Islet precursor cell (in vitro differentiated cells): ENCODE data around the gene IL17F.

Experiments used
- DNase-seq: peaks from one replicate; pipeline ENCODE4 v3.0.0-alpha.2; 2018

IL17F gene

DNA sequence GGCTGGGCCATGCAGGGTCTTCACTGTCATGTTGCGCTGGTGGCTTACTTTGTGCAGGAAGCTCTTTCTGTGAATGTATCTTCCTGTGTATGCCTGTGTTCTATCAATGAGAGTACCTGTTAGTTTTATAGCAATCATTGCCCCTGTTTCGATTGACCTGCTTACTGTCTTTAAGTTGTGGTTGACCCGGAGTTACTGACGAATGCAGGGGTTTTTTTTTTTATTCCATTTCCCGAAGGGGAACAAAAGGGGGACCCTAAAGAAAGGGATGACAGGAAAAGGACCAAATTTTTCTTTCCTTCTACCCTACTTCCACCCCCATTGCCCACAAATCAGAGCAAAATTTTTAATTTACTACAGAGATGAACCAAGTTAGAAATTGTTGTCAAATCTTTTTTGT is at the start of gene IL17F:
TSS of gene IL17F (minus strand) at position 101 of the 400 bp plus-strand sequence. CDS start at position 30, 71 bp downstream.
- DNase-seq = no peak

DNA sequence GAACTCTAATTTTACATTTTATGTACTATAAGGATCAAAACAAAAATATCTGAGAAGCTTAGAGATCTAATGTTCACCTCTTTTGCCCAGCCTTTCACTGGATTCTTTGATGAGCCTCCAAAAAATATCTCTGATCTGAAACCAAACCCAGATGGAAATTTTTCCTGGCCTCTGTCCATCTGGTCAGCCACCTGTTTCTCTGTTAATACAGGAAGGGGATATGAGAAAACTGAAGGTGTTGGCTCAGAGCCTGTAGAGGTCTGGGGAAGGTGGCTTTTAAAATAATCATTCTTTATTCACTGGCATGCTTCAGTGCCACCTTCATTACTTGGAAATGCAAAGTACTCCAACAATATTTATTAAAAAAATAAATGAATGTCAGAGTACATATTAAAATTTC is 48.8 kb upstream of the IL17F start:
- no peak for DNase-seq

DNA sequence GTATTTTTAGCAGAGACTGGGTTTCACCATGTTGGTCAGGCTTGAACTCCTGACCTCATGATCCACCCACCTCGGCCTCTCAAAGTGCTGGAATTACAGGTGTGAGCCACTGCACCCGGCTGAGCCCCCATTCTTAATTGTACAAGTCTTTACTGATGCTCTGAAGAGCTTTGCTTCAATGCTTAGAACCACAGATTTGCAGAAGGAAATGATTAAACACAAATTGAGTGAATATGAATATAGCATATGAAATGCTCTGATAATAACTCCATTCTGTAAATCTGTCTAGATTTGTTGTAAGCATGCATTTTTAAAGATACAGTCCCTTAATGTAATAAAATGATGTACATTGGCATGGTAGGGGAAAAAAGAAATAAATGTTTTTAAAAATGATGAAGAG is 44.5 kb upstream of the IL17F start:
- DNase-seq = no peak

DNA sequence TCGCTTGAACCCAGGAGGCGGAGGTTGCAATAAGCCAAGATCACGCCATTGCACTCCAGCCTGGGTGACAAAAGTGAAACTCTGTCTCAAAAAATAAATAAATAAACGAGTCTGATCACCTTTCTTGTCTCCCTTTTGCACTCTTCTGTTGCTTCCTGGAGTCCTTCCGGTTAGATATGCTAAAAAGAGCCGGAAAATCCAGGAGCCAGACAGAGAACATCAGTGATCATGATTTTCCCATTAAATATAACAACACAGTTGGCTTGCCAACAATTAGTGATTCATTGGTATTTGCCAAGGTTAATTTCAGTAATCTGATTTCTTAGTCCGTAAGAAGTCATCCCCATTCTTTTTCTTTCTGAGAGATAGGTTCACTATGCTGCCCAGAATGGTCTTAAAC is 43.9 kb upstream of the IL17F start:
- no peak for DNase-seq

DNA sequence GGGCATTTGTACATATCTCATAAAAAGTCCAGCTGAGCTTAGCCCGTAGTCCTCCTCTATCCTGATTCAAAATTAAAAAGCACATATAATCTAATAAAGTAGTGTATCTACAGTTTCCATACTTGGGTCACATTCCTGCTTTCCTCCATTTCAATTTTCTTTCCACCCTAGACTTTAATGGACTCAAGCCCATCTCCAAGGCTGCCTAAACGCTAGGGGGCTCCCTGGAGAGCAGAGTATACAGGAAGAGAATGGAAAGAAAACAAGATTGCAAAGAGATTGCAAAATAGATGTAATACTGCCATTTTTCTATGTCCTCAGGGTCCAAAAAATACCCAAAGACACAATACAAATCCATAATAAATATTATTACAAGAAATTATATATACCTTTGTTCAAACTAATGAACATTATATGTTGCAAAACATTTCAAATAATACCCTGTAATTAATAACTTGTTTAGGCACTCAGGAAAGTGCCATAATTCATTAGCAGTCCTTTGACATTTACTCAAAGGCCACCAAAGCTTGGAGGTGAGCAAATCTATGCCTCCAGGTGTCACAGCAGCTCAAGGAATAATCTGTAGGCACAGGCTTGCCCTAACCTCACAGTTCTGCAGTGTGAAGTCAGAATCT is 42.6 kb upstream of the IL17F start:
- DNase-seq = peak; percentile 79

DNA sequence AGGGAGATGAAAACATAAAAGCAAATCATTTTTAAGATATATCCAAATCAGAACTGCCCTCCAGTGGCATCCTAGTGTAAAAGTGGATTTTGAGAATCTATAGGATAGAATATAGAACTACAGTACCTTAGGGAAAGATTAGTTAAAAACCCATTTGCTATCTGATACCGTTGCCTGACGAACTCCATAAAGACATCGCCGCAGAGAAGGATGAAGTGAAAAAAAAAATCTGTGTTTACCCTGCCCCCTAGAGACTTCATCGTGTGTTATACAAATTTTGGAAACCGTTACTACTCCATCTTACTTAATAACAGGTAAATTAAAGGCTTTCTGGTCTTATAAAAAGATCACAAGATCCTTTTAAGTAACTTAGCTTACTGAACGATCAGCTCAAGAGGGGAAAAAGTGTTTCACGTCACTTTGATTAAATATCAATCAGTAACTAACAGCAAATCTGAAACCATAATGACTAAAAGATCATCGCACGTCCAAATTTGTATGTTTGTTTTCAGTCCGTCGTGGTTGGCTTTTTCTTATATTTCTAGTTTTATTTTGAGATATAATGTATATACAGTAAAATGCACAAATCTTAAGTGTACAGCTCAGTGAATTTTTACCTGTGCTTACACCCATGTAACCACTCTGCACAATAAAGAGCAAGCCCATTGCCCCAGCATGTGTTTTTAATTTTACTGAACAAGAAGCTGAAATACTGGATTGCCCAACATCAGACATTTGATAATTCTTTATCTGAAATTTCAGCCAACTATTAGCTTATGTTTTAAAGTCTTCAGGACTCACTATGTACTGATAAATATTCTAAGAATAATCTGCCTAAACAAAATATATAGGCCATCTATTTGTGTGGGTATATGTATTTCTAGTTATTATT is 41.1 kb upstream of the IL17F start:
- DNase-seq = no peak

DNA sequence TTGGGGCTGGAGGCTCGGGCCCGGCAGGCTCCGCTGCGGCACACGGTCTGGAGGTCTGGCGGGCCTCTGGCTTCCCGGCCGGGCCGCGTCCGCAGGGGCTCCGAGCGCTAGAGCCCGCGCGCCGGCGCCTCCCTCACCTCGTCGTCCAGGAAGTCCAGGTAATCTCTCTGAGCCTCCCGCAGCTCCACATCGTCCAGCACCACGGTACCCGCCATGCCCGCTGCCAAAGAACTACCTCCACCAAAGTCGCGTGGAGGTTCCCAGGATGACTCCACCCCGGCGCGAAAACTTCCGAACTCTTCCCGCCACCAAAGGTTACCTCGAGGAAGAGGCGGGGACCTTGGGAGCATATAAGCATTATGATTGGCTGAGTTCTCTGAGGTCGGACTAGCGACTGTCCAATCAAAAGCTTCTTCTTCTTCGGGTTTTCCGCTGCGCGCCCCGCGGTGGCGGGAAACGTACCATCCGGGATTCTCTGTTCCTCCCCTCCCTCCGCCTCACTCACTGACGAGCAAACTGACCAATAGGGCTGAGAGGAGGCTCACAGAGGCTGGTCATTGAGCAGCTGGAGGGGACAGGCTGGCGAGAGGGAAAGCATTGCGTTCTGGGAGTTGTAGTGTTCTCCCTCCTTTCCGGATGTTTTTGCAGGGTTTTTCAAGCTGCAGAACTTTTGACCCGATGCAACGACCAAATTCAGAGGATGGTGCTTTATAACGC is 40.3 kb upstream of the IL17F start, which contains the start of gene MCM3:
TSS of gene MCM3 (minus strand) at position 283 of the 717 bp plus-strand sequence. CDS start at position 215, 68 bp downstream.
- peak; percentile 100 for DNase-seq

DNA sequence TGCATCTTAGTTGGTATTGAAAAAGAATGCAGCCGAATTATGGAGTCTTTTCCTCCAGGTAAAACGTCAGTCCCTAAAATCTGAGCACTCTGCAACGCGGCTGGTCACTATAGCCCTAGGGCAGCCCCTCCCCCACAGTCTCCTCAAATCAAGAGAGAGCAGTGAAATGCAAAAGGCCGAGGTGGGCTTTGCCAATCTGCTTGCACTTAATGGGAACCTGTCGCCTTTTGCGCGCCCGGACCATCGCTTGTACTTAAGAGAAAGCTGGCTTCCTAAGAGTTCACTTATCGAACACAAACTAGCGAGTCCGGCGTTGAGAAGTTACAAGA is 39.8 kb upstream of the IL17F start:
- peak; percentile 89 for DNase-seq

DNA sequence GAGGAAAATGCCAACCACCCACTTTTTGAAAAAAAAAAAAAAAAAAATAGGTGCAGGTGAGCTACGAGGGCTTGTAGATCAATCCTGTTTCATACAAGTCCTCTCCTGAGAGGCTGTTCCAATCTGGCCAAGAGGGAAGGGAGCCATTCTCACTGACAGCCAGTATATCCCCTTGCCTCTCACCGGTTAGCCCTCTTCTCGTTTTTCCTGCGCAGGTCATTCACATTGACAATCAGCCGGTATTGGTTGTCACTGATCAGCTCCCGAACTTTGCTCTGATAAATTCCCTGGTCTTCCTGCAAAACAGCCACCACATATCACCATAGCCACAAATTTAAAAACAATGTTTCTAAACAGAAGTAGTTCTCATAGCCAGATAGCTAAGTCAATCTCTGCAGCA is 38.8 kb upstream of the IL17F start:
- DNase-seq = no peak

DNA sequence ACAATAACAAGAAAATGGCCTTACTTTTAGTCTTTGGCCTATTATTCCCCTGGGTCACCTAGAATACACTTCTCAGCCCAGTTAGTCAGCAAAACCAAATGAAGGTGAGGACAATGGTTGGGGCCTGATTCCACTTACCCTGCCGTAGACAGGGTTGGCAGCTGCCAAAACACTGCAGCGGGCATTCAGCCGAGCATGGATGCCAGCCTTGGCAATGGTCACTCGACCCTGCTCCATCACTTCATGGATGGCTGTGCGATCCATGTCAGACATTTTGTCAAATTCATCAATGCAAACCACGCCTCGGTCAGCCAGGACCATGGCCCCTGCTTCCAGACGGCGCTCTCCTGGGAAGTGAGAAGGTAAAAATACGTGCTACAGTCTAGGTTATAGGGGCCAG is 31.8 kb upstream of the IL17F start:
- DNase-seq = no peak

DNA sequence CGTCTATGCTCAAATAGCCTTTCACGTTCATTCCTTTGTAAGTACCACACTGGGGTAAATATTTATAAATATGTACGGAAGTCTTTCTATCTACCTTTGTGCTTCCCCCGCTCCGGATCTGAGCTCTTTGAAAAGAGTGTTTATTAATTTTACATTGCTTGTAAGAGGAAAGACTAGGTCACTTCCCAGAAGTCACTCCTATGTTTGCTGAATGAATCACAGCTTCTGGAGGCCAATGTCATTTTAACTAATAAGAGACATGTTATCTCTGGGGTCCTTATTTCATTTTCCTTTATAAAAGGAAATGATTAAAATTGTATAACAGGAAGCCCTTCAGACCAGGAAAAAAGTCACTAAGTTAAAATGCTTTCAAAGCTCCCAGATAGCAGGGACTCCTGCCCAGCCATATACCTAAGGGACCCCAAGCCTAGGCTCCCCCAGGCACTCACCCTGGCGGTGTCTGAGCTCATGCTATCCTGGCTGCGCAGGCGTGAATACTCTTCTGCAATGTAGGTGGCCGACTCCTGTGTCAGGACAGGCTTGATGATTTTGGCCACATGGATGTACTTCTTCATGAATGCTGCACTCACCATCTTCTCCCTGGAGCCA is 27.7 kb upstream of the IL17F start:
- DNase-seq = no peak

DNA sequence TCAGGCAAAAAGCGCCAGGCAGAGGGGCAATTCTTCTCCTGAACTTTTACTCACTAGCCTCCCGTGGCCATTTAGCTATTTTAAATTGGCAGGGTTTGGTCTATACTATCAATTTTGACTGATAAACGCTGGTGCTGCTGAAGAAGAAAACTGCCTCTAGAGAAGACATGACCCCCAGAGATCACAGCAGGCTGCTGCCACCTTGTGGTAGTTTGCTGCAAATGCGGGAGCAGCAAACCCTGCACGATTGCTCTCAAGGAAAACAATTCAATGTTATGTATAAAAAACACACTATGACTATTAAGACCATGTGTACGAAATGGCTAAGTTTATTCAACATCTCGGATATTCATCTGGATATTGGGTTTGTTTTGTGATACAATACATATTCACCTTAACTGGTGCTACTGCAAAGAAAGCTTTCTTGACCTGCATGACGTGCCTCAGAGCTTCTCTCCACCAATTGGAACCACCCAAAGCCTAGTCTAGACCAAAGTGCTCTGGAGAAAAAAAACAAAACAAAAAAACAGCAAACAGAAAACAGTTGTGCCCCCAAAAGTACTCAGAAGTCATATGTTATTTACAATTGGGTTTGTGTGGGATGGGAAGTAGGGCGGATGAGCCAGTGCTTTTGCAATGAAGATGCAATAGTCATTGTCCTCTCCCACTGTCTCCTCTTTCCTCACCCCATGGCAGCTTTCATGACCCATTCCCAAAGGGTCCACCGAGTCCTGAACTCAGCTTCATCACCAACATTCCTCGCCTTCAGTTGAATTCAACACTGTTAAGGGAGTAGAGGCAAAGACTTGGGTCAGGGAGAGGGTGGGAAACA is 19.6 kb upstream of the IL17F start:
- peak; percentile 80 for DNase-seq

DNA sequence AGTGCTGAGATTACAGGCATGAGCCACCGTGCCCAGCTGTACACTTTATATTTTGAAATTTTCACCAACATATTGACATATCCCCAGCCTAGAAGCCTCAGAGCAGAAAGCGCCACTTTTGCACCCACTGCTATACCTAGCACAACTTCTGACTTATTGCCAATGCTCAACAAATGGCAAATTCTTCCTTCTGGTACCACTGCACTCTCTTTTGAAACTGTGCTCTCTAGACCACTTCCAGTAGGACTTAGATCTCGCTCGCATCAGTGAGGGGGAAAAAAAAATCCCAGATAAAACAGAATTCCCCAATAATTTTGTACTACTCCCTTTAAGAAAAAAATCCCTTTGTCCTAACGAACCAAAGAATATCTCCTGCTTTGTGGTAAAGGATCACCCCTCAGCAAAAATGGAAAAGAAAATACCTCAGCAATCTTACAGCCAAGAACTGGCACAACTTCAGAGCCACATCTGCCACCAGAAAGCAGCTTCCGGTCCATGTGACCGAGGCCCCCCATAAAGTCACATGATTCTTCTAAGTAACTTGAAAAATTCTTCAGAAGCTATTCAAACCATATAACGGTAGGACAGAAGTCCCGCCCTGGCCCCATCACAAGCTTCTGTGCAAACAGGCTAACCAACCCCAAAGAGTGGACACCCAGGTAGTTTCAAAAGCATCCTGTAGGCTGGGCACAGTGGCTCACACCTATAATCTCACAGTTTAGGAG is 18.5 kb upstream of the IL17F start:
- no peak for DNase-seq

DNA sequence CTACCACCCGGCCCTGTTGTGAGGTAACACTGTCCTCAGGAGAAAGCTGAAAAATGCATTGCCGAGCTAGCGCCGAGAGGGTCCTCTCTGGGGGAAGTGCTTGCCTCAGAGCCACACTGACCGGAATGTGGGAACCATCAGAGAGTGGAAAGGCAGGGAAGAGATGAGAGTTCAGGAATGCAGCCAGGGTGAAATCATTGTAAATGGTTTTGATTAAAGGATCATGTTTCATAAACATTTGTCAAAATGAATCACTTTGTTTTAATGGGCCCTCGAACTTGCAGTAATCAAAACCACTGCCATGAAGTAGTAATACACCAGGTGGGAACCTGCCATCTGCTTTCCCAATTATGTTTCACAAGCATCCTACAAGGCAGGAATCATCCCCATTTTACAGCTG is 16.9 kb upstream of the IL17F start:
- DNase-seq = no peak

DNA sequence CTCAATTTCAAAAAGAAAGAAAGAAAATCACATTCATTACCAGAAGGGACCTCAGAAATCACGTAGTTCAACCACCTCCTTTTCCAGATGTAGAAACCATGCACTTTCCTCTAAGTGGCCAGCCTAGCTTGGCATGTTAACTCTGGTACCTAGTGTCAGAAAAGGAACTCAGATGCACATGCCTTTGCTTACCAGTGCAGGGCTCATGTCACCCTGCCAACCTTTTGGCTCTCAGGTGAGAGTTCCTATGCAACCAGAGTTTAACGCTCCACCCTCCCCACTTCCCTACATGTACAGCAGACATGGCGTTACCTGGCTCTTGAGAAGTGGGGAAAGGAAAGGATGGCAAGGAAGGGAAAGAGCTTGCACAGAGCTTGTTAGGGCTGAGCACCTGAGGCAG is 16.3 kb upstream of the IL17F start:
- no peak for DNase-seq

DNA sequence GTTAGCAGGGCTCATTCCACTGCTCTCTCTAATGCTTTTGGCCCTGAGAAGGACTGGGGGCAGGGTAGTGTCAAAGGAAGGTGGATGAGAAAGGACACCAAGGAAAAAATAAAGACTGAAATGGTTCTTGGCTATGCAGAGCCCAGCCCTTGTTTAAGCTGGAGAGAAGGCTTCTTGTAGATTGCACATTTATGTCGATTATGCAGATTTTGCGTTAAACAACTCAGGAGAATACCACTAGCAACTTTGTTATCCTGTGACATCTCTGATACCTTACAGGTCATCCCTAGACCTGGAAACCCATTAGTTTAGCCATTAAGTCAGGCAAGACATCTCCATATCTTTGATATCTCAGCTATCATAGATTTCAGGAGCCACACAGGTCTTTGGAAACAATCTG is 11.1 kb upstream of the IL17F start:
- DNase-seq = no peak

DNA sequence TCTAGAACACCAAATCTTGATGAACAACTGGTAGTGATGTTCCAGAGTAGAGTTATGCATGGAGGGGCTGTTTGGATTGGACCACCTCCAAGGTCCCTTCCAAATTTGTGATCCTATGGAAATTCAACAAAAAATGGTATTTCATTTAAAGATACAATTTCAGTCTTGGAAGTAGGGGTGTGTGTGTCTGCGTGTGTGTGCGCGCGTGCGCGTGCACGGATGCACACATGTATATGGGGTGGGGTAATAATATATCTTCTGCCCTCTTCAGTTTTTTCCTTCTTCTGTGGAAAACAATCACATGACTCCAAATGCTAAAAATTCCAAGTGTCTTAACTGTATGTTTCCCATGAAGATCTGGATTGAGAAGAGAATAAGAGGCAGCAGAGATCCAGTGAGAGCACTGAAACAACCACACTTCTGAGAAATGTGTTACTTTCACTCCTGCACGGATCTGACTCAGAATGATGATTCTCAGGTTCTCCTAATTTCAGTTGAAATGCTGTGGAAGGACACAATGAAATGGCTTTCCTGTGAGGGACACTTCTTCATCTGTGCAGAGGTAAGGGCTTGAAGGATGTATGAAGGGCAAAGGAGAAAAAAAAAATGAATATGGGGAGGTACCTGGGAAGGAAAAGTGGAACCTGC is 10.6 kb upstream of the IL17F start:
- no peak for DNase-seq

DNA sequence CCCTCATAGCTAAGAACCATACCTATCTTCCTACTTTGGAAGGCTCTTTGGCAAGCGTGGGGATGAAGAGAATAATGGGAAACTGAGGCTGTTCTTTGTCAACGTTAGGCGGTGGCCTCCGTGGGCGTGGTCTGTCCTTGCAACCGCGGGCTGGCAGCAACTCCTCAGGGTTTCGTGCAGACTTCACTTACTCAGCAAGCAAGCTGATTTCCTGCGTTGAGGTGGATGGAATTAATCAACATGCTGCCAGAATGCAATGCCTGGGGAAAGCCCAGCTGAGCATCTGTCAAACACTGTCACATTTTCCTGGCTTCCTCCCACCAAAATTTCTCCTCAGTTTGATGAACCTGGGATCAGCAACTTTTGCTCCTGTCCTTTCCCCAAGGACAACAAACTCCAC is 9.2 kb upstream of the IL17F start:
- no peak for DNase-seq

DNA sequence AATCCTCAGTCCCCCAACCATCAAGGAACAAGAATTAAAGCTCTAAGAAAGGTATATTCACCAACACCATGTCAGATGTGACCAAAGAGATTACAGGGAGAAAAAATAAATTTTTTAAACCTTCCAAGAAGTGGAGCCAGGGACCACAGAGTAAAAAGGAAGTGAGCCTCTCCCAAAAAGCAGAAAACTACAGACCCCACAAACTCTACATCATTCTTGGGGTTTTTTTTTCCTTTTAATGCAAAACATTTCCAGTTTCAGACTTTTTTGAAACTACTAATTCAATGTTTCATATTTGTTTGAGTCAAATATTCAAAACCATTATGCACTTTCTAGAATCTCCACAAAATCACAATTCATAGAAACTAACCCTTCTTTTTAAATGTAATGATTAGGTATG is 6.8 kb upstream of the IL17F start:
- no peak for DNase-seq

DNA sequence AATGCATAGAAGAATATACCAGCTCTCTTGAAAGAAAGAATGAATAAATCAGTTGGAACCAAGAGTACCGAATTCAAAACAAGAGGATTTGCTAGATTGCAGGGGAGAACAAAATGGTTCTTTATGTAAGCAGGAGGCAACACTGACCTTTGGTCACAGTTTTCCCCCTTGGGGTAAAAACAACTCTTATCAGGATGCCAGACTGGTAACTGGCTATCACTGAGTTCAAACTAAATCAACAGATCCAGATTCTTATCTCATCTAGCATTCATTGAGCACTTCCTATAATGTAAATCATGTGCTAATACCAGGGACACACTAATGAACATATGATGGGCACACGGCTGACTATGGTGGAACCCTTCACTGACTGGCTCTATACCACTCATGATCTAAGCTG is 4.8 kb upstream of the IL17F start:
- DNase-seq = no peak

DNA sequence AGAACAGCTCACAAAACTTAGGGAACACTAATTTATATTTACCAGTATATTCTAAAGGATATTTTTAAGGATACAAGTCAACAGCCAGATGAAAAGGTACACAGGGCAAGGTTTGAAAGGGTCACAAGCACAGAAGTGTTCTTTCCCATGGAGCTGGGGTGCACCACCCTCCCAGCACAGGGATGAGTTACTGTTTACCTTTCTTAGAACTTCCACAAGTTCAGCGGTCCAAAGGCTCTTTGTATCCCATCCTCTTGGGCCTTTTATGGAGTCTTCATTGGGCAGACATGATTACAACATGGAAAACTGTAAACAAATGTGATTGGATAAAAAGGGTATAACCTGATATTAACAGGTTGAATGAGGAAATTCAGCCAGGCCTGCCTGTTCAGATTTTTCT is 1.1 kb upstream of the IL17F start:
- DNase-seq = no peak
